Femur (tissue), 1 donor: Measurements from ENCODE around the gene ZNF254.
"Not testable (repeated sequence)": the region's sequence is repeated elsewhere in the genome, so short reads cannot be mapped to it uniquely, and the experiment has no call there.

Experiments used
- DNase-seq: peaks from one replicate; pipeline ENCODE4 v3.0.0-alpha.2; 2017

Gene ZNF254

DNA sequence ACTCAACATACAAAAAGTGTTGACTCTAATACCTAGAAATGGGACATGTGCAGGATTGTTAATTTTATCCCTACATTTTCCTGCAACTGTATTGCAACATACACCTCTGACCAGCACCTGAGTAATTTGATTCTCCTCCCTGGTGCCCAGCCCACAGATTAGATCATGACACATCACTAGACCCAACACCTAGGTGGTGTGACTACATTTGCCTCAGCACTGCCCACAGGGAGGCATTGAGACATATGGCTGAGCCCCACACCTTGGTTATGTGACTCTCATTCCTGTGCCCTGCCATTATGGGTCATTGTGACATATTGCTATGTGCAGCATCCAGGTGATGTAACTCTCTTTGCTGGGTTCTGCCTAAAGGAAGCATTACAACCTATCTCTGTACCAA lies 13.2 kb upstream of the ZNF254 start:
- no peak for DNase-seq

DNA sequence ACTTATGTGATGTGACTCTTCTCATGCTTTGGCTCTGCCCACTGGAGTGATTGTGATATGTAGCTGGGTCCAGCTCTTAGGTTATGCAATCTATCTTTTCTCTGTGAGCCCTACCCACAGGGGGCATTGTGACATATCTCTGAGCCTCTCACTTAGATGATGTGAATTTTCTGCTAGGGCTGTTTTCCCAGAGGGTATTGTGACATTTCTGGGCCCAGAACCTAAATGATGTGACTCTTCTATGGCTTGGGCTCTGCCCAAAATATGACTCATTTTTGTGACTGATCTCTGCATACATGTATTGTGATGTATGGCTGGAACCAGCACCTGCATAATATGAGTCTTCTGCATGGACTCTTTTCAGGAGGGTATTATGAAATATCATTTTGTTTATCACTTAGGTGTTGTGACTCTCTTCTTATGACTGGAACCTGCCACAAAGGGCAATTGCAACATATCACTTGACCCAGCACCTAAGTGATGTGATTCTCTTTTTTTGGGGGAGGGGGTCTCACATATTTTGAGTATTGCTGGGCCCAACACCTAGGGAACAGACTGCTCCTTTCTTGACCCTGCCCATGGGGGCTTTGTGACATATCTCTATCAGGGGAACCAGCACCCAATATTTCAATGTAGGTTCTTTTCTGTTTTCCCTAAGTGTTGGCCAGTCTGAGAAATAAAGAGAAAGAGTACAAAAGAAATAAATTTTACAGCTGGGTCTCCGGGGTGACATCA lies 12.1 kb upstream of the ZNF254 start:
- DNase-seq = no peak

DNA sequence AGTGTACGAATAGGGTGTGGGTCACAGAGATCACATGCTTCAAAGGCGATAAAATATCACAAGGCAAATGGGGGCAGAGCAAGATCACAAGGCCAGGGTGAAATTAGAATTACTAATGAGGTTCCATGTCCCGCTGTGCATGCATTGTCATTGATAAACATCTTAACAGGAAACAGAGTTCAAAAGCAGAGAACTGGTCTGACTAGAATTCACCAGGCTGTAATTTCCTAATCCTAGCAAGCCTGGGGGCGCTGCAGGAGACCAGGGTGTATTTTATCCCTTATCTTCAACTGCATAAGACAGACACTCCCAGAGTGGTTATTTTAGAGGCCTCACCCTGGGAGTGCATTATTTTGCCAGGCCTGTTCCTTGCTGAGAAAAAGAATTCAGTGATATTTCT lies 11.5 kb upstream of the ZNF254 start:
- DNase-seq = not testable (repeated sequence)

DNA sequence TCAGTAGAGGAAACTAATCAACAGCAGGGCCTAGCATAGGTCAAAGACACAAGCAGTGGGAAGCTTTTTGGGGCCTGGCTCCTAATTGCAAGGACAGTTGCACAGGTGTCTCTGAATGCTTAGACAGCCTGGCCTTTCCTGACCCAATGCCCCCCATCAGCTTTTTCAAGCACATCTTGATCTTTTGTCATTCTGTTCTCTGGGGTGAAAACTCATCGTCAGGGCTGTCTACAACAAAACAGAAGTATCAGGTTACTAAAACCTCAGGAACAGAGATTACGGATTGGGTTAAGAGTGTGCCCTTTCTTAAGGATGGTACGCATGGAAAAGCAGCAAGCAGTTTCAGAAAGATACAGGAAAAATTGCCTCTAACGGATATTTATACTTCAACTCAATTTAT lies 8.3 kb upstream of the ZNF254 start:
- DNase-seq = no peak

DNA sequence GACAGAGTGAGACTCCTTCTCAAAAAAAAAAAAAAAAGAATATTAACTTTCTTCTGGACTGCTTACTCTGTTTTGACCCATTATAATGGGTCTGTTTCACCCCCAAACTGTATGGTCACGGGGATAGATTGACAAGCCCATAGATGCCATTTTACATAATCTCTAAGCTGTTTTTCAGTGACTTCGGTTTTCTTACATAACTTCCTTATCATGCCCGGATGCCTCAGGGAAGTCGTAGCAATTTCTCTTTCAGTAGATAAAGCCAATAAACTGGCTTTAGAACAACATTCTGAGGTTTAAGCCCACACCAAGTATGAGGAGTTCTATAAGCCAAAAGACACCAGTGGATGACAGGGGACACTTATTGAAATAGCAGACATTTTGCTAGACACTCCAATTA lies 5.9 kb upstream of the ZNF254 start:
- no peak for DNase-seq

DNA sequence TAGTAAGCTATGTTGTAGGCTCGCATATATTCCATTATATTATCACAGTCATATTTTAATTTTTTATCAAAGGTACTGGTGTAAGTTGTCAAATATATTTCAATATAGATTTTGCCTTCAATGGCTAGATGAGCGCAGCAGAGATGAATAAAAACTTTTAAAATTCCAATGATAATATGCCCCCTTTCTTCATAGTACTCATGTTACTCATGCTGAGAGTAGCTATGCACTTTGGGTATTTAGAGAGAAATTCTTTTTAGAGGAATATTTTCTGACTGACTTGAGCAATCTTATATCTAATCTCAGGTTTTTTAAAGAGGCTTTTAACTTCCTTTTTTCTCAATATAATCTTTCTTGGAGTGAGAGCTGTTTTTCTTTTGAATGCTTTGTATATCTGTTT lies 11.4 kb downstream of the ZNF254 start:
- no peak for DNase-seq

DNA sequence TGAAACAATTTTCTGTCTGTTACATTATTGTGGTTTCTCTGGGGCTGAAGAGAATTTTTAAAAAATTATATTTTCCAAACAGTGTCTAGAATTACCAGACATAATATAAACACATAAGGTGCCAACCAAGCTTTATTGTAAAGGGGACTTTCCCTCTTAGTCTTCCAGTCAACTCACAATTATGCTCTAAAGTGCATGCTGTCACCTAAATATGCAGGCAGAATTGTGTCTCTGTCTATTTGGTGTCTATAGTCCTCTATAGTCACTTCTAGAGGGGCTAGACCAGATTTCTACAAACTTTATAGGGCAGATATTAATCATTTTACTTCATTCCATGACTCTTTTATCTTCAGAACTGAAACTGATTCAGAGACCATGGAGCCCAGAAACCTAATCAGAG lies 12.8 kb downstream of the ZNF254 start:
- no peak for DNase-seq

DNA sequence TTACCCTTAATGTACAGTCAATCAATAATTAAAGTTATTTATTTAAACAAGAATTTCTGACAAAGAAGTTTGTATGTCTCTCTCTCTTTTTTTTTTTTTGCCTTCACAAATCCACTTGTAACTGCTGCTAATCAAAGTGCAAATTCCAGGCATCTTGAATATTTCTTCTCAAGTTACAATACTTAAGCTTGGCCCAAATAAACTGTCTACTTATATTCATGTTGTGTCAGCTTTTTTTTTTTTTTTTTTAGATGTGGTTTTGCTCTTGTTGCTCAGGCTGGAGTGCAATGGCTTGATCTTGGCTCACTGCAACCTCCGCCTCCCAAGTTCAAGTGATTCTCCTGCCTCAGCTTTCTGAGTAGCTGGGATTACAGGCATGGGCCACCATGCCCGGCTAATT lies 13.6 kb downstream of the ZNF254 start:
- not testable (repeated sequence) for DNase-seq

DNA sequence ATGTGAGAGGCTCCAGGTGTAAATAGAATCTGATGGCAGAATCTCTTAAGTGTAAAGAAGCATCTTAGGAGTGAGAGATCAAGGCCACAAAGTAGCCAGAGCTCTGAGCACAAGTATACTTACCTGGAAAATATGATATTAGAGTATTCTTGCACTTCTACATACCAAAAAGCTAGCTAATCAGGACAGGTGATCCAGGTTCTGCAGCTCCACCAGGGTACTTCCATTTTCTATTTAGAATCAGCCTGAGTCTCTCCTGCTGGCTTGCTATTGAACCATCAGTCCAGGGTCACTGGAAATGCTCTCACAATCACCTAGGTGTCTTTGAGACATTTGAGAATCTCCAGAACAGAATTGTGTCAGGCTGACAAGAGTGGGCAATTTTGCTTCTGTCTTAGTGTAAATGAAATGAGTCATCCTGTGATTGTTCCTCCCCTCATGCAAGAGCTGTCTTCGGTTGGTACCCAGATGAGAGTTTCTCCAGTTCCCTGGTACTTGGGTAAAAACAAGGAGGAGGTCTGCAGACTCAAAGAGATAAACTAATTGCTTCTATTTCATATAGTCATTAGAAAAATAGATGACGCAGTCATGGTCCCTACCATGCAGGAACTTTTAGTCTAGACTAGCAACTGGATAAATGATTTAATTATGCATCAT lies 14.6 kb downstream of the ZNF254 start:
- no peak for DNase-seq

DNA sequence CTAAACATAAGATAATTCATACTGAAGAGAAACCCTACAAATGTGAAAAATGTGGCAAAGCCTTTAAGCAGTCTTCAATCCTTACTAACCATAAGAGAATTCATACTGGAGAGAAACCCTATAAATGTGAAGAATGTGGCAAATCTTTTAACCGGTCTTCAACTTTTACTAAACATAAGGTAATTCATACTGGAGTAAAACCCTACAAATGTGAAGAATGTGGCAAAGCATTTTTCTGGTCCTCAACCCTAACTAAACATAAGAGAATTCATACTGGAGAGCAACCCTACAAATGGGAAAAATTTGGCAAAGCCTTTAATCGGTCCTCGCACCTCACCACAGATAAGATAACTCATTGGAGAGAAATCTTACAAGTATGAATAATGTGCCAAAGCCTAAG lies 40.6 kb downstream of the ZNF254 start:
- DNase-seq = no peak

DNA sequence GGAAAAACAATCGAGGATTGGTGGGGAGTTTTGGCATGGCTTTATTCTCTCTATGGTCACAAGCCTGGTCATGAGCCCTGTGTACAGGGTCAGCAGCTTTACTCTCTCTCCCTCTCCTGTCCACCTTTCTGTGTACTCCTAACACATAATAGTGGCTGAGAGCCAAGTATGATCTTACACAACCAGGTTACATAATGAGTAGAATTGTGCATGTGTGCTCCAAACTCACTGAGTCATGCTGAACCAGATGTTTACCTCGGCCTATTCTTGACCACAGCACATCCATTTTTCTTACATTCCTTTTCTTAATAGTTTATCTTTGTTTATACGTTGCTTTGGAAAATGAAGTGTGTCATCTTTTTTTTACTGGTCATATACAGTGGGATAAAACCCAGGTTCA lies 53.1 kb downstream of the ZNF254 start:
- DNase-seq = no peak

DNA sequence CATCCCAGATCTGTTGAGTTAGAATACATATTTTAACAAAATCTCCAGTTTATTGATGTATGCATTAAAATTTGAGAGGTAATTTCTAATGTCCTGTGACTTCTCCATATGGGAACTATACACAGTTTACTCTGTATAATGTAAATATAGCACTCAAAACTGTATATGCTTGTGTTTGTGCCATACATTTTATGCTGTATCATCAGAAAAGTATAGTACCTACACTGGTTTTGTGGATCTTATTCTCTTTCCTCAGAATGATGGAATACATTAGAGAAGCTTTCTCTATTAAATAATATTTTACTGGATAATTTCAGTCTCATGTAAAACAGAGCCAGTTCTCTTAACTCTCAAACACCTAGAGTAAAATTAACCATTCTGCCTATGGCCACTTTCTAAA lies 53.6 kb downstream of the ZNF254 start:
- no peak for DNase-seq

DNA sequence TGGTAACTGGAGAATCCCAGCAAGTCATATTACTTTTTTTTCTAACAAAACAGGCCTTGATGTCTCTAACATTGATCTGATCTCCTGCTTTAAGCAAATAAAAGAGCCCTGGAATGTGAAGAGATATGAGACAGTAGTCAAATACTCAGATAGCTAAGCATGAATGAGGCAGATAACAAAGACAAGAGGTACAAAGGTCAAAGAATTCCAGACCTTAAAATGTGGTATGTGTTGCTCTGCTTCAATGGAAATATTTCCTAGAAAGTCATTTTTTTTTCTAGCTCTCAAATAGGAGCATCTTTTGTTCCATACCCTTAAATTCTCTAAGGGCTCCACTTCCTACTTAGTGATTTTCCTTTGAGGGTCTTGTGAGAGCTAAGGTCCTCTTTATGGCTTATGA lies 54.6 kb downstream of the ZNF254 start:
- no peak for DNase-seq

DNA sequence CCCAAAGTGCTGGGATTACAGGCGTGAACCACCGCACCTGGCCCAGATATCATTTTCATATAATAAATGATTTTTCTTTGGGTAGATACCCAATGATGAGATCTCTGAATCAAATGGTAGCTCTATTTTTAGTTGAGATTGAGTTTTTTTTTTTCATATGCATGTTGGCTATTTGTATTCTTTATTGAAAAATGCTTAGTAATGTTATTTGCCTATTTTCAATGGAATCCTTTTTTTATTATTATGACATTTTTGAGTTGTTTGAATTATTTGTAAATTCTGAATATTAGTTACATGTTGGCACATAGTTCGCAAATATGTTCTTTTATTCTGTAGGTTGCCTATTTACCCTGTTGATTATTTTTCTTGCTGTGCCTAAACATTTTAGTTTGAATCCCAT lies 55.8 kb downstream of the ZNF254 start:
- DNase-seq = no peak

DNA sequence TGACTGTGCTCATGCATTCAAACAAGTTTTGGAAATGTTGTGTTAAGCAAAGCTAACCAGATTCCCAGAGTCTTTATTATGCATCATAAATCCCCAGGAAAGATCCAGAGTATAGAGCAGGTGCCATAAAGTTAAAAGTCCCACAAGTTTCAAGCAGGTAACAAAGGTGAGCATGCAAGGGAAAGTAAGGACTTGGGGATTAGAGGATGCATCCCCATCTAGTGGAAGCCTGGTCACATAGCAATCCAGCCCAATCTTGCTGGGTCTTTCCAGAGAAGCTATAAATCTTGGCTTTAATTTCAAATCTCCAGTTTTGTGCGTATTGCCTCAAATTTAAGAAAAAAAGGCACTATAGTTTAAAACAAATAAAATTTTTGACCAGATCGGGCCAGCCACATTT lies 72.7 kb downstream of the ZNF254 start:
- no peak for DNase-seq

DNA sequence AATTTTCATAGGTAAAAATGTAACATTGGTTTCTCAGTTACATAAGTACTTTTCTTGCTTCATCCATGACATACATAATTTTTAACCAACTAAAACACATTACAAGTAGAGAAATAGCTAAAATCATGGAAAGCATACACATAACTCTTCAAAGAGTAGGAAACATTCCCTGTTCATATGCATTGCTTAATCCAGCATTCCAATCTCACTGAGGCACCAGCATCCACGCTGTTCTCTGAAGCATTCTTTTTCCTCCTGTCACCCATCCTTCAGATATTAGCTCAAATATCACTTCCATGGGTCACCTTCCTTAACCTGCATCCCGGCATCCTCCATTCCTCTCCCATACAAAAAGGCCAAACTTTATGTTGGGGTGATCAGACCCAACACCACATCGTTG lies 79.1 kb downstream of the ZNF254 start:
- no peak for DNase-seq

DNA sequence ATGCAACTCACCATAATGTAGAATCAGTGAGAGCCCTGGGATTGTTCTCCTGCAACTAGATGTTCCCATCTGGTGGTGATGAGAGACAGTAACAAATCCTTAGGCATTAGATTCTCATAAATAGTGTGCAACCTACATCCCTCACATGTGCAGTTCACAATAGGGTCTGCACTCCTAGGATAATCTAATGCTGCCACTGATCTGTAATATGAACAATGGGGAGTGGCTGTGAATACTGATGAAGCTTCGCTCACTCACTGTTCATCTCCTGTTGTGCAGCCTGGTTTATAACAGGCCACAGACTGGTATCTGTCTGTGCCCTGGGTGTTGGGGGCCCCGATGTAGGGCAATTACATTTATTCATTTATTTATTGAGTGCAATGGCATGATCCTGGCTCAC lies 86.9 kb downstream of the ZNF254 start:
- DNase-seq = no peak

DNA sequence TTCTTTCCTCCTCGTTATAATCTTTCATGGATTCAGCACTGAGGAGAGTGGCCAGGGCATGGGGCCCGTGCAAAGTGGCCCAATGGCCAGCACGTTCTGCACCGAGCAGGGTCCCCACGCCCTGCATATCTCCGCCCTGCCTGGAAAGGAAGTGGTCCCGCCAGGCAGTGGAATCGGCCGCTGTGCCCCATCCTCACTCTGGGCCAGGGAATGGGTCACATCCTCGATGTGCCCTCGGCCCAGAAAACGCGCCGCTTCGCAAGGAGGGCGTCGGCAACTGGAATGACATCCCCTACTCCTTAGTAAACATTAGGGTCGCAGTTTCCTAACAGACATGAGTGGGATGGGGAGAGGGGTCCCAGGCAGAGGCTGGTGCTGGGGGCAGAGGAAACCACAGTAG lies 90.7 kb downstream of the ZNF254 start:
- DNase-seq = no peak

DNA sequence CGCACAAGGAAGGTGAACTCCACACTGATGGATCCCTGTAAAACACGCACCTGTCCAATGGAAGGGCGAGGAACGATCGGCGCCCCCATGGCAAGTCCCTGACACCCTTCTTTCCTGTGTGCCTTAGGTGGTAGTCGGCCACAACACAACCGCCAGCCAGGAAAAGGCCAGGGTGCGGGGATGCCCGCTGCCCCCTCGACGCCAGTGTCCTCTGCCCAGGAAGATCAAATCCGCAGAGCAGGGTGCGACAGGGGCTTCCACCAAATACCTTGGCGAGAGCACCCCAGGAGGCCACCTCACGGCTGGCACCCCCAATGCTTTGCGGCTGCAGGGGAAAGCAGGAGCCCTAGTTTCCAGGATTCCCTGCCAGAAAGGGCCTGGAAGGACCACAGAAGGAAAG lies 91.2 kb downstream of the ZNF254 start:
- DNase-seq = no peak
